ENCODE results near the gene AUTS2.

AUTS2 gene

DNA sequence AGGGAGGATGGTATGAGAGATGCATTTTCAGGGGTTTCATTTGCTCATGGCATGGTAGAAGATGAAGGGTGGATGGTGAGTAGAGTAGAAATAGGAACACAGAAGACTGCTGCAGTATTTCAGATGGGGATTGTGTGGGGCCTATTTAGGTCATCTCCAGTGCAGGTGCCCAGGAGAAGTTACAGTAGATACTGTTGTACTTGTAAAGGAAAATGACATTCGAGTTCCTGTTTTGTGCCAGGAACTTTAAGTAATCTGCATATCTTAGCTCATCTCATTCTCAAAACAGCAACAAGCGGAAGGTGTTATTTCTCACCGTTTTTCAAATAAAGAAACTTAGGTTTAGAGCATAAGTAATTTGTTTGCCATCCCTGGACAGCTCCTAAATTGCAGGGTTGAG, 156.2 kb downstream of the AUTS2 start:
- DNase-seq (ENCODE audit: low spot score) (no peak), FAIRE-seq (no peak)

GRCh38 chr7:69756235-69756634, 158.0 kb downstream of the AUTS2 start:
- FAIRE-seq (no peak), DNase-seq (ENCODE audit: low spot score) (no peak)

DNA sequence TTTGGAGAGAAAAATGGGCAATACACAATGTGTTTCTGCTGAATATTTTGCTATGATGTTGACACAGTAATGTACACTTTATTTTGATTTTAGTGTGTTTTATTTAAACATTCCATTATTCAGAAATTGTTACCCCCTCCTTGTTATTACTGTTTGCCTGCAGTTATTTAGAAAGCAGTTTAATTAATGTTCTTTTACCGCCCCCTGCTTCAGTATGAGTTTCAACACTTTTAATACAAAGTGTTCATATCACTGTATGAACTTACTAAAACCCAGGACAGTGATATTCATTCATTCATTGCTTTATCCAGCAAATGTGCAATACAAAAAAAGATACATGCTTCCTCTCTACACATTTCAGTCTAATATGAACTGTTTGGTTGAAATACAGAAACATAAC, 159.3 kb downstream of the AUTS2 start:
- FAIRE-seq (no peak), DNase-seq (ENCODE audit: low spot score) (no peak)

DNA sequence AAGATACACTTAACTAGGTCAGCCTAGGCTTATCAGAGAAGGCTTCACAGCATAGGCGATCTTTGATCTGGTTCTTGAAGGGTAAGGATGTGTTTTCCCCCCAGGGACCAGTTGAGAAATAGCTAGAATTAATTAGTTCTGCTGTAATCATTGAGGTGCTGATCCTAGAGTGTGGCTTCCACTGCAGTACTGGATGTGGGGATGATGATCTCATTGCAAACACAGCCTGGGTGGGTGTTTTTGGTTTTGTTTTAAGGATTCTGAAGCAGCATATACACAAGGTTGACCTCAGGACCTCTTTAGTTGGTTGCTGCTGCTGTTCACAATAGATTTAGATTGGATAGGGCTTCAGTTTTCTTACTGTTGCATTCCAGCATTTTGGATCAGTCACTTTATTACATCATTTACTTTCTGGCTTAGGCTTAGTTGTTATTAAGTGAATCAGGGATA, 159.7 kb downstream of the AUTS2 start:
- FAIRE-seq, result no peak
- DNase-seq (ENCODE audit: low spot score), result no peak

DNA sequence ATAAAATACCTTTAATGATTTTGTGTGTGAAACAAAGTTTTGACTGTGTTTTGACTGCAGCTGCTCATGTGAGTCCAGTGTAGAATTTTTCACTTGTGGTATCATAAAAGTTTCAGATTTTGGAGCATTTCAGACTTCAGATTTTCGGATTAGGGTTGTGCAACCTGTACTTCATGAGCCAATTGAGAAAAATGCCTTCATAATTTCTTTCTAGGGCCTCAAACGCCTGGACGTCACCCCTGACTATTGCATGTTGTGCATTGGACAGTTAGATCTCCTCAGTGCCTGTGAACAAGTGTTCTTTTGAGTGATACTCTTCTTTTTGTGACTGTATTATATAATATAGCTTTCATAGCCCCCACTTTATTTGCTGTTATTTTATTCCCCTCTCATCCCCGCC, 161.1 kb downstream of the AUTS2 start:
- FAIRE-seq (no peak), DNase-seq (ENCODE audit: low spot score) (no peak)

DNA sequence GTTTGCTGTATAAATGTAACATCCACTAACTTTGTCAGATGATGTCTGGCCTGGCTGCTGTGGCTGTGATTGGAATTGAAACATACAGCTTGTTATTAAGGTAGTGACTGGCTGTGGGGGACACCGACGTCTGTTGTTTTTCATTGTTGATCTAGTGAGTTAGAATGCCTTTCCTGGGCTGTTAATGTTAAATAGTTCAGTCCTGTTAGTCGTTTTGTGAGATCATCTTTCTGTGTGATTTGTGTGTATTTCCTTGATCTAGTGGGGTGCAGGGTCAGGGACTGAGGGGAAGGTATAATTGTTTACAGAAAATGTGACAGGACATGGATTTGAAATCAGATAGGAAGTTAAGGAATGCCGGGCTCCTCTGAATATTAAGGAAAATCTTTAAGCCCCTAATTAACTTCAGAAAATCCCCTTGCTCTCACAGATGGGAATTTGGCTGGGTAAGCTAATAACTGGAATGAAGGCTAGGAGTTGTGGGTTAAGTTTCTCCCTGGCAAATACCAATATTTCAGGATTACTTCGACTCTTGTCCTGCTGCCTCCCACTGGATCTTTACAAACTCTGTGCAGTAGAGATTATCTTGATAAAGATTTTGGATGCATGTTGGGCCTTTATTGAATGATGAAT, 163.1 kb downstream of the AUTS2 start:
- no peak for FAIRE-seq
- no peak for DNase-seq (ENCODE audit: low spot score)

DNA sequence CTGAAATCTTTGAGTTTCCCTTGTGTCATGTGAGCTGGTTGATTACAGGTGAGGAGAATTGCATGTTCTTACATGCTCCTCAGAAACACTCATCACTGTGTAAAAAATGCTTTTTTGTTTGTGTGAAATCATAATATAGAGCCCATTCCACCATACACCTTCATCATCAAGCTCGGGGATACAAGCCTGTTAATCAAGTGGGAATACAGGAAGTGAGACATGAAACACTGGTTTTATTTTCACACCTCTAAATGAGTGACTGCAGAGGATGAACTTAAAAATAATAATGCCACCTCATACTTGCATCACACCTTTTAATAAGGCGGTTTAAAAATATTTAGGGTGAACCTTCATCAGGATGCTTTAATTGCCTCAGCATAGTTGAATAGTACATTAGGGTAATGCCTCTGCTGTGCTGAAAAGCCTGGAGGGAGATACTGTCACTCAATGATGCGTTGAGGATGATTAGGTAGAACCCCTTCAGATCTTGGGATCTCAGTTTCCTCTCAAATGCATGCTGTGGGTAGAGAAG, 164.6 kb downstream of the AUTS2 start:
- FAIRE-seq (no peak), DNase-seq (ENCODE audit: low spot score) (no peak)

DNA sequence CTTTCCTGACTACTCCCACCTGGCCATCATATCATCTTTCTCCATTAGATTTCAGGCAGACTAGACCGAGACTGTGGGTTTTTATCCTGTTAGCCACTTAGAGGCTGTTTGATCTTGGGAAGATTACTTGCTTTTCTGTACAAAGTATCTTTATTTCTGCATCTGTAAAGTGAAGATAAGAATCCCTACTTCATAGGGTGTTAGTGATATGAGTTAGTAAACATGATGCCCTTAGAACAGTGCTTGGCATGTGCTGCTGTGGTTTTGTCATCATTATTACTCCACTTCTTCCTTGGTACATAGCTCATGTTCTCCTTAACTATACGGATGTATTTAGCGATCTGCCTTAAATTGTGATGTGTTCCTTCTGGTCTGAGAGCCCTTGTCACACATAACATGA, 165.2 kb downstream of the AUTS2 start:
- no peak for DNase-seq (ENCODE audit: low spot score)

GRCh38 chr7:69764147-69764546, 165.9 kb downstream of the AUTS2 start:
- DNase-seq (ENCODE audit: low spot score) (no peak), FAIRE-seq (no peak)

More for the DNA sequence above, 165.2 kb downstream of the AUTS2 start:
- no peak for FAIRE-seq

DNA sequence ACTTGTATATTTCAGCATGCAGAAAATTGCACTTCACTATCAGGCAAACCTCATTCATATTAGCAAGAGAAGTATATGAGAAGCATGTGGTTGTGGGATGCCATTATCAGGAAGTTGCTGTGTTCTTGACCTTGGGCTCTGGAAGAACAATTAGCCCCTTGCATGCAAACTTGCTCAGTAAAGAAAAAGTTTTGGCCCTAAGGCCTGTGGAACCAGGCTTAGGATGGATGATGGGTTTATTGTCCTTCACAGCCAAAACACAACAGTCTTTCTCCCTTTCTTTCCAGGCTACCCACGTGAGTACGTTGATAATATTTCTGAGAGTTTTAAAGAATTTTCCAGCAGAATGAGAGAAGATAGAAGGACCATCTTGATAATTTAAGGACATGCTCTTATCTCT, 166.4 kb downstream of the AUTS2 start:
- no peak for DNase-seq (ENCODE audit: low spot score)
- FAIRE-seq, result no peak

DNA sequence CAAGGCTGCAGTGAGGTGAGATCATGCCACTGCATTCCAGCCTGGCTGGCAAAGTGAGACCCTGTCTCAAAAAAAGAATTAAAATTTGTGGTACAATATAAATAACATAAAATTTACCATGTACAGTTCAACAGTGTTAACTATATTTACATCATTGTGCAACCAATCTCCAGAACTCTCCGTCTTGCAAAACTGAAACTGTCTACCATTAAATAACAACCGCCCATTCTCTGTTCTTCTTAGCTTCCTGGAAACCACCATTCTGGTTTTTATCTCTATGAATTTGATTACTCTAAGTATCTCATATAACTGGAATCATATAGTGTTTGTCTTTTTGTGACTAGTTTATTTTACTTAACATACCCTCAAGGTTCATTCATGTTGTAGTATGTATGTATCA, 167.6 kb downstream of the AUTS2 start:
- FAIRE-seq, result no peak

GRCh38 chr7:69768986-69769595, 170.8 kb downstream of the AUTS2 start:
- DNase-seq (ENCODE audit: low spot score) (no peak), FAIRE-seq (no peak)

More for the DNA sequence above, 167.6 kb downstream of the AUTS2 start:
- DNase-seq (ENCODE audit: low spot score), result no peak

GRCh38 chr7:69769826-69770225, 171.6 kb downstream of the AUTS2 start:
- no peak for FAIRE-seq
- DNase-seq (ENCODE audit: low spot score), result no peak

- FAIRE-seq, result no peak
- no peak for DNase-seq (ENCODE audit: low spot score)
Observed at GRCh38 chr7:69770613-69771012, 172.3 kb downstream of the AUTS2 start.

DNA sequence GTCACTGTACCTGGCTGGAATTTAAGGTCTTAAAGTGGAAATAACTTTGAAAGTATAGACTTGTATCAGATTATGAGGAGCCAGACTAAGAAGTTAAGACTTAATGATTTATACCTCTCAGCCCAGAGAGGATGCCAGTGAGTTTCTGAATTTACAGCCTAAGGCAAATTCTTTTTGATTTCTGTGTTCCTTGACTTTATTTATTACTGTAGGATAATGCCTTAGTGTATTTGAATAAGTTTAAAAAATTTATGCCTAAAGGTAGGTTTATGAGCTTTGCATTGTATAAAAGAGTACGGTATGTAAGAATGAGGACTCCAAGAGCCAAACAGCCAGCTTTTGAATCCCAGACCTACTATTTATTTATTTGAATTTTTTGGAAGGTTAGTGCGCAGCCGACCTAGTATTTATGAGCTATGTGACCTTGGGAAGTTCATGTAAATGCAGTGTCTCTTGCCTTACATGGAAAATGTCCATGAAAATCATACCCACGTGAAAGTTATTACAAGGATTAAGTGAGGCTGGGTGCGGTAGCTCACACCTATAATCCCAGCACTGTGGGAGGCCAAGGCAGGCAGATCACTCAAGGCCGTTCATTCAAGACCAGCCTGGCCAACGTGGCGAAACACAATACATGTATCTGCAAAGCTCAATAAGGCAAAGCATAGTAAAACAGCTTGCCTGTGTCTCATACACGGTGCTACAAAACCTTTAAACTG, 174.6 kb downstream of the AUTS2 start:
- DNase-seq (ENCODE audit: low spot score) (no peak), FAIRE-seq (no peak)

GRCh38 chr7:69773535-69774225, 175.4 kb downstream of the AUTS2 start:
- no peak for FAIRE-seq
- DNase-seq (ENCODE audit: low spot score), result no peak

GRCh38 chr7:69775231-69775771, 177.0 kb downstream of the AUTS2 start:
- DNase-seq (ENCODE audit: low spot score), result no peak
- no peak for FAIRE-seq

DNA sequence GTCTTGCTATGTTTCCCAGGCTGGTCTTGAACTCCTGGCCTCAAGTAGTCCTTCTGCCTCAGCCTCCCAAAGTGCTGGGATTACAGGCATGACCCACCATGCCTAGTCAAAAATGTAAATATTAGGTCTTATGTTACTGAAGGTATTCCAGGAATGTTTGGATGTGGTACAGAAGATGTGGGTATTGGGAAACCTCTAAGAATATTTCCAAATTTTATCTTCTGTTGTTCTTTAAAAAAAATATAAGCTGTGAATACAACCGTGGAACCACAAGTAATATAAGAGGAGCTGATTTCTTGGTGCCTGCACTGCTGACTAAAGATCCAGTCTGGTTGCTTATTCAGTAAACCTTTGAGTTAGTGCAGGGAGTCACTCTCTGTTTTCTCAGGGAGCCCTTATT, 178.3 kb downstream of the AUTS2 start:
- no peak for DNase-seq (ENCODE audit: low spot score)
- no peak for FAIRE-seq

GRCh38 chr7:69778138-69778537, 179.9 kb downstream of the AUTS2 start:
- no peak for DNase-seq (ENCODE audit: low spot score)
- FAIRE-seq, result no peak

GRCh38 chr7:69780379-69780778, 182.1 kb downstream of the AUTS2 start:
- DNase-seq (ENCODE audit: low spot score), result no peak
- FAIRE-seq, result no peak

- DNase-seq (ENCODE audit: low spot score) (no peak), FAIRE-seq (no peak)
Observed at GRCh38 chr7:69781412-69781846, 183.2 kb downstream of the AUTS2 start.
